A549 (cell line): ENCODE measurements around the gene ST3GAL5. TPM values are rescaled to one million over a fixed set of nuclear protein-coding genes. Genes with fewer than 3 reads are reported as not detected.

ENCODE experiments used
- ATAC-seq, 2 experiments: fragments of 200-7000 bp in 1 of 2; fragments of >200 bp in 1 of 2; cut with Nextera tagmentation in 1 of 2; cut with Tn5 transposase in 1 of 2; 3 replicates each; pipeline versions ENCODE4 v1.8.0 to v1.9.1; 2018 to 2020; ENCODE audit warnings: mild to moderate bottlenecking in 1 of 2, moderate library complexity in 1 of 2
- CTCF ChIA-PET: fragments of 300-600 bp; sonication (Branson Sonifier 250); formaldehyde crosslinking; extraction: SDS; loops from one replicate; lab custom pipeline; 2021; ENCODE audit warnings: antibody characterized with exemption, inconsistent platforms; lab: Yijun Ruan, JAX
- POLR2A ChIA-PET: fragments of 350-600 bp; formaldehyde crosslinking; extraction: SDS; loops from one replicate; lab custom pipeline; 2021; ENCODE audit warnings: antibody characterized with exemption, inconsistent platforms; lab: Yijun Ruan, JAX
- DNase-seq, 2 experiments: peaks; one replicate each; pipeline versions ENCODE4 v3.0.0 to v3.0.0-alpha.2; 2011 to 2016; ENCODE audit warnings: low read depth in 1 of 2, low spot score in 1 of 2
- FAIRE-seq: peaks from 2 replicates; lab custom pipeline; 2011; peaks lifted over from hg19 to GRCh38; lab: Jason Lieb, UNC
- H3K27ac ChIP-seq, 2 experiments: fragments of >200 bp; sonication (Bioruptor Twin); formaldehyde crosslinking; 3 replicates each; pipeline ENCODE4 v1.5.1; 2016 to 2017
- H3K4me1 ChIP-seq: fragments of >200 bp; sonication (Bioruptor Twin); formaldehyde crosslinking; 3 replicates; pipeline ENCODE4 v1.6.1; 2016
- H3K4me2 ChIP-seq: fragments of >200 bp; sonication (Bioruptor Twin); formaldehyde crosslinking; 3 replicates; pipeline ENCODE4 v1.6.1; 2016
- H3K4me3 ChIP-seq: fragments of >200 bp; sonication (Bioruptor Twin); formaldehyde crosslinking; 3 replicates; pipeline ENCODE4 v1.5.1; 2016
- H3K9me3 ChIP-seq: fragments of >200 bp; sonication (Bioruptor Twin); formaldehyde crosslinking; 3 replicates; pipeline ENCODE4 v1.6.1; 2016
- BHLHE40 ChIP-seq: IDR thresholded peaks from 2 replicates; pipeline ENCODE4 v1.6.1; 2012; ENCODE audit warnings: low read depth, low read length, inconsistent platforms
- EP300 ChIP-seq, 2 experiments: fragments of >200 bp; sonication (Bioruptor Twin); formaldehyde crosslinking; IDR thresholded peaks; 2 replicates in 1 of 2; 3 replicates in 1 of 2; pipeline ENCODE4 v1.6.1; 2016 to 2017
- ESRRA ChIP-seq: fragments of 150-350 bp; IDR thresholded peaks from 2 replicates; pipeline ENCODE4 v1.6.1; 2014; ENCODE audit warnings: mild to moderate bottlenecking, low read length, borderline replicate concordance
- FOSL2 ChIP-seq, 2 experiments: fragments of 450-650 bp in 1 of 2; fragments of >200 bp in 1 of 2; sonication (Bioruptor Twin) in 1 of 2; formaldehyde crosslinking; IDR thresholded peaks; 2 replicates each; pipeline versions ENCODE4 v1.5.0 to v1.6.1; 2016 to 2020; ENCODE audit warnings: mild to moderate bottlenecking in 1 of 2, moderate library complexity in 1 of 2
- FOXS1 ChIP-seq: fragments of 250-450 bp; sonication (Bioruptor Pico); IDR thresholded peaks from 2 replicates; pipeline ENCODE4 v1.5.0; 2020; ENCODE audit warnings: mild to moderate bottlenecking, moderate library complexity
- GATA3 ChIP-seq: IDR thresholded peaks from 2 replicates; pipeline ENCODE4 v1.6.1; 2012; ENCODE audit warnings: borderline replicate concordance
- HEYL ChIP-seq: fragments of 250-450 bp; sonication (Bioruptor Pico); IDR thresholded peaks from 2 replicates; pipeline ENCODE4 v1.8.0; 2021; ENCODE audit warnings: mild to moderate bottlenecking, moderate library complexity
- KDM1A ChIP-seq: fragments of 200-600 bp; sonication (generic); IDR thresholded peaks from 2 replicates; pipeline ENCODE4 v1.6.1; 2016; ENCODE audit warnings: low read depth, mild to moderate bottlenecking
- MAFK ChIP-seq: fragments of 450-650 bp; IDR thresholded peaks from 2 replicates; pipeline ENCODE4 v1.6.1; 2014; ENCODE audit not compliant: partially characterized antibody
- MYC ChIP-seq: IDR thresholded peaks from 2 replicates; pipeline ENCODE4 v1.6.1; 2012; ENCODE audit warnings: mild to moderate bottlenecking, inconsistent platforms, low read length, improper control_type of control experiment, borderline replicate concordance
- NPAS2 ChIP-seq: fragments of 250-450 bp; sonication (Bioruptor Pico); IDR thresholded peaks from 2 replicates; pipeline ENCODE4 v1.8.0; 2022; ENCODE audit warnings: mild to moderate bottlenecking, moderate library complexity, borderline replicate concordance
- NR3C1 ChIP-seq: fragments of >200 bp; sonication (Bioruptor Twin); formaldehyde crosslinking; IDR thresholded peaks from 3 replicates; pipeline ENCODE4 v1.6.1; 2017
- POLR2AphosphoS2 ChIP-seq: conservative IDR thresholded peaks from 2 replicates; pipeline ENCODE4 v1.6.1; 2012; ENCODE audit warnings: low read length, improper control_type of control experiment, inconsistent platforms
- RNF2 ChIP-seq: fragments of 200-600 bp; sonication (generic); IDR thresholded peaks from 2 replicates; pipeline ENCODE4 v1.6.1; 2016; ENCODE audit warnings: low read depth, mild to moderate bottlenecking, antibody characterized with exemption, moderate library complexity, borderline replicate concordance
- SREBF2 ChIP-seq: fragments of 450-650 bp; IDR thresholded peaks from 2 replicates; pipeline ENCODE4 v1.6.1; 2014; ENCODE audit warnings: mild to moderate bottlenecking, moderate library complexity
- TFCP2L1 ChIP-seq: fragments of 250-450 bp; sonication (Bioruptor Pico); IDR thresholded peaks from 2 replicates; pipeline ENCODE4 v1.5.0; 2021; ENCODE audit warnings: mild to moderate bottlenecking
- TP53 ChIP-seq: fragments of 250-450 bp; sonication (Bioruptor Pico); IDR thresholded peaks from 2 replicates; pipeline ENCODE4 v1.5.0; 2021; ENCODE audit warnings: mild to moderate bottlenecking, moderate library complexity
- ZSCAN20 ChIP-seq: fragments of 250-450 bp; sonication (Bioruptor Pico); IDR thresholded peaks from 2 replicates; pipeline ENCODE4 v1.8.0; 2022; ENCODE audit warnings: mild to moderate bottlenecking, moderate library complexity
- WGBS: methylation state at CpG from one replicate; pipeline ENCODE4 v1.1.6; 2017; ENCODE audit errors: missing lambda C conversion rate; 5-methylcytosine and 5-hydroxymethylcytosine counted together
- polyA plus RNA-seq, 4 experiments: library from polyadenylated mRNA; depleted of rRNA in 3 of 4; stranded (reverse); fragments of >200 nt; fragmentation: RNase III in 1 of 4; extraction: RNeasy Plus Mini Kit Qiagen cat#74134 plus additional on column Dnase treatment in 1 of 4; gene quantifications; 2 replicates in 3 of 4; 3 replicates in 1 of 4; pipeline ENCODE4 v1.2.3, GENCODE V29; 2011 to 2017
- TF ChIP-seq, protein P1 (sequence below): IDR thresholded peaks from 2 replicates; pipeline ENCODE4 v1.6.1; 2012
- TF ChIP-seq, protein P2 (sequence below): fragments of 200-600 bp; sonication (generic); IDR thresholded peaks from 2 replicates; pipeline ENCODE4 v1.6.1; 2016; ENCODE audit warnings: antibody characterized with exemption, mild to moderate bottlenecking, moderate library complexity
- TF ChIP-seq, protein P3 (sequence below): IDR thresholded peaks from 2 replicates; pipeline ENCODE4 v1.6.1; 2012; ENCODE audit warnings: low read depth, borderline replicate concordance
- TF ChIP-seq, protein P4 (sequence below): fragments of >200 bp; sonication (Bioruptor Twin); formaldehyde crosslinking; IDR thresholded peaks from 2 replicates; pipeline ENCODE4 v1.6.1; 2016

The ST3GAL5 gene
- polyA plus RNA-seq, 2 of the 4 experiments (the other 2 are of a cell fraction), result 36.9 to 119 TPM

DNA sequence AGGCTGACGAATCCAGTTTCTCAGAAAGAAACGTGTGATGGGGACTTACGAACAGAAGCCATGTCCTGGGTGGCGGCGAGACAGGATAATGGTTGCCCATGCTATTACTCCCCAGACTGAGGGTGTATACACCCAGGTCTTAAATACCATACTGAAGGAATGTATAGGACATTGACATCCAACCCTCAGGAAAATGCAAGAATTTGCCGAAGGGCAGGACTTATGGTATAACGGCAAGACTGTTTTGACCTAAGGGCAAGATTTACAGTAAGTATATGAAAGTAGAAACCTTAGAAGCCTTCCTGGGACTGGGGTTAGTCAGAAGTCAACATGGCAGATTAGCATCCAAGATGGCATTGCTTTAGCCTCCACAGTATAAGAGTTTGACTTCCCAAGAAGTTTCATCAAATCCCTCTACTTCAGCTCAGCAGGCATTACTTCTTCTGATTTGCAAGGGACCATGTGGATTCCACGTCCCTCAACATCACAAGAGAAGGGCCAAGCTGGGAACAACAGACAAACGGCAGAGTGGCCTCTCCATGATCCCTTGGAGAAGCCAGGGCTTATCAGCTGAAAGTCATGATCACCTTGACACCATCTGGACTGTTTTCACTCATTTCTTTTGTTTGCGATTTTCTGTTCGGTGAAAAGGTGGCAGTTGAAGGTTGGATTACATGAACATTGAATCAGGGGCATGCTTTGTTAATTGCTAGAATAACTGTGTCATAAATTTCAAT lies 21.1 kb downstream of the ST3GAL5 start:
- DNase-seq, result no peak
- no peak for TF ChIP-seq GATA3
- TF ChIP-seq TP53, result no peak
- no peak for TF ChIP-seq ESRRA
- no peak for TF ChIP-seq TFCP2L1
- no peak for TF ChIP-seq SREBF2
- no peak for TF ChIP-seq NR3C1
- TF ChIP-seq FOSL2 (IDR thresholded peaks at IDR 0.05), result no peak
- no peak for TF ChIP-seq FOSL2 (CRISPR knock-in tag; IDR thresholded peaks at IDR 0.05)
- TF ChIP-seq, protein P1, sequence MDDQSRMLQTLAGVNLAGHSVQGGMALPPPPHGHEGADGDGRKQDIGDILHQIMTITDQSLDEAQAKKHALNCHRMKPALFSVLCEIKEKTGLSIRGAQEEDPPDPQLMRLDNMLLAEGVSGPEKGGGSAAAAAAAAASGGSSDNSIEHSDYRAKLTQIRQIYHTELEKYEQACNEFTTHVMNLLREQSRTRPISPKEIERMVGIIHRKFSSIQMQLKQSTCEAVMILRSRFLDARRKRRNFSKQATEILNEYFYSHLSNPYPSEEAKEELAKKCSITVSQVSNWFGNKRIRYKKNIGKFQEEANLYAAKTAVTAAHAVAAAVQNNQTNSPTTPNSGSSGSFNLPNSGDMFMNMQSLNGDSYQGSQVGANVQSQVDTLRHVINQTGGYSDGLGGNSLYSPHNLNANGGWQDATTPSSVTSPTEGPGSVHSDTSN, result no peak
- TF ChIP-seq KDM1A, result no peak
- no peak for TF ChIP-seq NPAS2 (CRISPR knock-in tag)
- TF ChIP-seq, protein P2, sequence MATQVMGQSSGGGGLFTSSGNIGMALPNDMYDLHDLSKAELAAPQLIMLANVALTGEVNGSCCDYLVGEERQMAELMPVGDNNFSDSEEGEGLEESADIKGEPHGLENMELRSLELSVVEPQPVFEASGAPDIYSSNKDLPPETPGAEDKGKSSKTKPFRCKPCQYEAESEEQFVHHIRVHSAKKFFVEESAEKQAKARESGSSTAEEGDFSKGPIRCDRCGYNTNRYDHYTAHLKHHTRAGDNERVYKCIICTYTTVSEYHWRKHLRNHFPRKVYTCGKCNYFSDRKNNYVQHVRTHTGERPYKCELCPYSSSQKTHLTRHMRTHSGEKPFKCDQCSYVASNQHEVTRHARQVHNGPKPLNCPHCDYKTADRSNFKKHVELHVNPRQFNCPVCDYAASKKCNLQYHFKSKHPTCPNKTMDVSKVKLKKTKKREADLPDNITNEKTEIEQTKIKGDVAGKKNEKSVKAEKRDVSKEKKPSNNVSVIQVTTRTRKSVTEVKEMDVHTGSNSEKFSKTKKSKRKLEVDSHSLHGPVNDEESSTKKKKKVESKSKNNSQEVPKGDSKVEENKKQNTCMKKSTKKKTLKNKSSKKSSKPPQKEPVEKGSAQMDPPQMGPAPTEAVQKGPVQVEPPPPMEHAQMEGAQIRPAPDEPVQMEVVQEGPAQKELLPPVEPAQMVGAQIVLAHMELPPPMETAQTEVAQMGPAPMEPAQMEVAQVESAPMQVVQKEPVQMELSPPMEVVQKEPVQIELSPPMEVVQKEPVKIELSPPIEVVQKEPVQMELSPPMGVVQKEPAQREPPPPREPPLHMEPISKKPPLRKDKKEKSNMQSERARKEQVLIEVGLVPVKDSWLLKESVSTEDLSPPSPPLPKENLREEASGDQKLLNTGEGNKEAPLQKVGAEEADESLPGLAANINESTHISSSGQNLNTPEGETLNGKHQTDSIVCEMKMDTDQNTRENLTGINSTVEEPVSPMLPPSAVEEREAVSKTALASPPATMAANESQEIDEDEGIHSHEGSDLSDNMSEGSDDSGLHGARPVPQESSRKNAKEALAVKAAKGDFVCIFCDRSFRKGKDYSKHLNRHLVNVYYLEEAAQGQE, result no peak
- TF ChIP-seq EP300 (IDR thresholded peaks at IDR 0.05), result no peak
- TF ChIP-seq, protein P3, sequence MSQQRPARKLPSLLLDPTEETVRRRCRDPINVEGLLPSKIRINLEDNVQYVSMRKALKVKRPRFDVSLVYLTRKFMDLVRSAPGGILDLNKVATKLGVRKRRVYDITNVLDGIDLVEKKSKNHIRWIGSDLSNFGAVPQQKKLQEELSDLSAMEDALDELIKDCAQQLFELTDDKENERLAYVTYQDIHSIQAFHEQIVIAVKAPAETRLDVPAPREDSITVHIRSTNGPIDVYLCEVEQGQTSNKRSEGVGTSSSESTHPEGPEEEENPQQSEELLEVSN, result no peak
- TF ChIP-seq RNF2, result no peak
- TF ChIP-seq BHLHE40, result no peak
- no peak for TF ChIP-seq MYC
- TF ChIP-seq FOXS1 (CRISPR knock-in tag), result no peak
- no peak for TF ChIP-seq POLR2AphosphoS2
- TF ChIP-seq ZSCAN20 (CRISPR knock-in tag), result no peak
- no peak for TF ChIP-seq HEYL (CRISPR knock-in tag)
- Histone ChIP-seq H3K4me2 (no peak overlapping the region), H3K27ac (no peak overlapping the region), H3K4me3 (no peak overlapping the region), H3K9me3 (no peaks in the 10 kb centered on the region), H3K4me1 (no peaks in the 10 kb centered on the region)
- no peak for ATAC-seq
- no peak for FAIRE-seq
- ChIA-PET POLR2A (no interaction called here), CTCF (interaction anchor here (1.1 to 5.7 kb wide), 4 partner anchors 12 to 54 kb away, joined by 3 to 38 read pairs (median 12); partner anchors contain the start of gene ST3GAL5)
- WGBS, result 87% methylated on average over 11 of the region's 11 CpGs

DNA sequence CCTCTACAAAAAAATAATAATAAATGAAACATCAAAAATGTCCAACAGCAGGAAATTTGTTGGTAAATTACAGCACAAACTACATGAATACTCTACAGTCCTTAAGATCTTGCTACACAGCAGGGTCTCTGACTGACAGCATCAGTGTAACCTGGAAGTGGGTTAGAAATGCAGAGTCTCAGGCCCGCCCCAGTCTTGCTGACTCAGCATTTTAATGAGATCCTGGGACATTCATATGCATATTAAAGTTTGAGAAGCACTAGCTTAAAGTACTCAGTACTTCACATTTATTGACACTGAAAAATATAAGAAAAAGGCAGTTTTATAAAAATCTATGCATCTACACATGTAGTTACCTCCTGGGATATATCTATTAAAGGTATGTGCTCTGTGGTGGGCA lies 21.7 kb downstream of the ST3GAL5 start:
- POLR2A ChIA-PET, result no interaction called here
- no peak overlapping the region for H3K27ac ChIP-seq
- no peak overlapping the region for H3K4me3 ChIP-seq
- WGBS, result 81% methylated on average over 1 of the region's 1 CpG
- peak; percentile 99 for TF ChIP-seq MAFK
- TF ChIP-seq, protein P4, sequence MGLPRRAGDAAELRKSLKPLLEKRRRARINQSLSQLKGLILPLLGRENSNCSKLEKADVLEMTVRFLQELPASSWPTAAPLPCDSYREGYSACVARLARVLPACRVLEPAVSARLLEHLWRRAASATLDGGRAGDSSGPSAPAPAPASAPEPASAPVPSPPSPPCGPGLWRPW, result no peak
- H3K4me1 ChIP-seq, result no peaks in the 10 kb centered on the region
- CTCF ChIA-PET, result interaction anchor here (0.9 to 5.7 kb wide), 6 partner anchors 12 to 216 kb away, joined by 4 to 38 read pairs (median 12); partner anchors contain the start of gene ST3GAL5
- ATAC-seq (no peak), FAIRE-seq (no peak), DNase-seq (no peak)
- no peaks in the 10 kb centered on the region for H3K9me3 ChIP-seq
- no peak overlapping the region for H3K4me2 ChIP-seq
